Measurements from ENCODE around the gene ZBTB48.
"Not testable (repeated sequence)": the region's sequence is repeated elsewhere in the genome, so short reads cannot be mapped to it uniquely, and the experiment has no call there.

Gene ZBTB48

GRCh38 chr1:6591222-6591621 lies 11.4 kb downstream of the ZBTB48 start:
- DNase-seq (ENCODE audit: low read depth, low spot score), result no peak

- no peak for DNase-seq (ENCODE audit: low read depth, low spot score)
Observed at GRCh38 chr1:6591644-6592043, 11.8 kb downstream of the ZBTB48 start.

- DNase-seq (ENCODE audit: low read depth, low spot score), result no peak
Observed at GRCh38 chr1:6592441-6592840, 12.6 kb downstream of the ZBTB48 start.

- DNase-seq (ENCODE audit: low read depth, low spot score), result no peak
Observed at GRCh38 chr1:6592865-6593593, 13.2 kb downstream of the ZBTB48 start.

GRCh38 chr1:6593810-6594209 lies 14.0 kb downstream of the ZBTB48 start:
- no peak for DNase-seq (ENCODE audit: low read depth, low spot score)

GRCh38 chr1:6594977-6595740 lies 15.4 kb downstream of the ZBTB48 start:
- no peak for DNase-seq (ENCODE audit: low read depth, low spot score)

- DNase-seq (ENCODE audit: low read depth, low spot score), result no peak
Observed at GRCh38 chr1:6596351-6596750, 16.6 kb downstream of the ZBTB48 start.

- no peak for DNase-seq (ENCODE audit: low read depth, low spot score)
Observed at GRCh38 chr1:6596886-6597776, 17.3 kb downstream of the ZBTB48 start.

GRCh38 chr1:6597777-6598131 lies 18.0 kb downstream of the ZBTB48 start:
- DNase-seq (ENCODE audit: low read depth, low spot score), result no peak

GRCh38 chr1:6599141-6599975 lies 19.6 kb downstream of the ZBTB48 start:
- peak; percentile 29 for DNase-seq (ENCODE audit: low read depth, low spot score)

- DNase-seq (ENCODE audit: low read depth, low spot score), result not testable (repeated sequence)
Observed at GRCh38 chr1:6599991-6600390, 20.2 kb downstream of the ZBTB48 start.

- no peak for DNase-seq (ENCODE audit: low read depth, low spot score)
Observed at GRCh38 chr1:6600410-6601048, 20.7 kb downstream of the ZBTB48 start.

- DNase-seq (ENCODE audit: low read depth, low spot score), result peak; percentile 65
Observed at GRCh38 chr1:6601049-6601922, 21.5 kb downstream of the ZBTB48 start.

- no peak for DNase-seq (ENCODE audit: low read depth, low spot score)
Observed at GRCh38 chr1:6601923-6602668, 22.3 kb downstream of the ZBTB48 start.

- peak; percentile 68 for DNase-seq (ENCODE audit: low read depth, low spot score)
Observed at GRCh38 chr1:6602669-6603237, 23.0 kb downstream of the ZBTB48 start, which contains the start of gene KLHL21. TSS of gene KLHL21 (minus strand) at chr1:6602869. CDS start at chr1:6602817, 52 bp downstream.

- peak; percentile 21 for DNase-seq (ENCODE audit: low read depth, low spot score)
Observed at GRCh38 chr1:6603238-6603914, 23.6 kb downstream of the ZBTB48 start.

GRCh38 chr1:6603915-6604558 lies 24.2 kb downstream of the ZBTB48 start:
- no peak for DNase-seq (ENCODE audit: low read depth, low spot score)
